Transverse colon (tissue), 4 donors: ENCODE measurements around the gene SNURF. TPM values are rescaled to one million over a fixed set of nuclear protein-coding genes. Genes with fewer than 3 reads are reported as not detected.
"Not testable (repeated sequence)": the region's sequence is repeated elsewhere in the genome, so short reads cannot be mapped to it uniquely, and the experiment has no call there.

Experiments used
- DNase-seq: peaks from one replicate; pipeline ENCODE4 v3.0.0-alpha.2; 2019
- H3K27ac ChIP-seq, 4 donors: fragments of 200-600 bp; sonication (generic); 2 replicates each; pipeline ENCODE4 v1.5.1; 2016 to 2018; ENCODE audit warnings: inconsistent platforms in 4 of 4
- H3K27me3 ChIP-seq: fragments of 200-600 bp; sonication (generic); 2 replicates; pipeline ENCODE4 v1.5.1; 2017; ENCODE audit warnings: inconsistent platforms
- H3K36me3 ChIP-seq, 4 donors: fragments of 200-600 bp; sonication (generic); 2 replicates each; pipeline ENCODE4 v1.5.1; 2017 to 2019; ENCODE audit warnings: inconsistent platforms in 4 of 4
- H3K4me1 ChIP-seq, 4 donors: fragments of 200-600 bp; sonication (generic); 2 replicates each; pipeline ENCODE4 v1.5.1; 2017 to 2020; ENCODE audit warnings: inconsistent platforms in 4 of 4
- H3K4me3 ChIP-seq, 4 donors: fragments of 200-600 bp; sonication (generic); 1 replicate in 1 of 4; 2 replicates in 3 of 4; pipeline versions ENCODE4 v1.5.1 to v1.6.1; 2017 to 2019; ENCODE audit warnings: inconsistent platforms in 4 of 4
- H3K9me3 ChIP-seq, 2 donors: fragments of 200-600 bp; sonication (generic); 2 replicates each; pipeline ENCODE4 v1.5.1; 2017 to 2019; ENCODE audit warnings: inconsistent platforms in 2 of 2
- EP300 ChIP-seq: sonication (generic); formaldehyde crosslinking; IDR thresholded peaks from one replicate; pipeline ENCODE4 v1.6.1; 2017; ENCODE audit warnings: antibody characterized with exemption, low read depth
- POLR2A ChIP-seq: fragments of 450-650 bp; IDR thresholded peaks from one replicate; pipeline ENCODE4 v1.6.1; 2016; ENCODE audit warnings: antibody characterized with exemption, mild to moderate bottlenecking, moderate library complexity
- POLR2AphosphoS5 ChIP-seq, 3 donors: sonication (generic); formaldehyde crosslinking; IDR thresholded peaks; one replicate each; pipeline ENCODE4 v1.6.1; 2016; ENCODE audit warnings: antibody characterized with exemption in 3 of 3
- WGBS, 2 donors: methylation state at CpG; one replicate each; pipeline ENCODE4 v1.1.5; 2018; ENCODE audit warnings: low coverage in 1 of 2; 5-methylcytosine and 5-hydroxymethylcytosine counted together
- in situ Hi-C, 4 donors: fragments of 200-750 bp; cut with MboI; loops; one replicate each; pipeline versions ENCODE4 v1.15.0 to v1.15.1; 2017; ENCODE audit warnings: low sequenced_read_pairs in 3 of 4, low pct_ligation_motif_present in 1 of 4, low pct_unique_long_range_greater_than_20kb in 1 of 4
- intact Hi-C: fragments of 100-400 bp; cut with DNase I; formaldehyde crosslinking; loops from one replicate; pipeline ENCODE4 v1.15.1; 2023; ENCODE audit warnings: low total_unique reads
- total RNA-seq, 4 donors: library from RNA; depleted of rRNA; stranded (reverse); fragments of >200 nt; gene quantifications; one replicate each; pipeline ENCODE4 v1.1.0, GENCODE V29; 2016
- TF ChIP-seq, protein P1 (sequence below), 5 experiments: fragments of 200-600 bp in 3 of 5; fragments of 450-650 bp in 2 of 5; sonication (generic) in 3 of 5; IDR thresholded peaks; 1 replicate in 2 of 5; 2 replicates in 3 of 5; pipeline ENCODE4 v1.5.1; 2016 to 2017; ENCODE audit warnings: antibody characterized with exemption in 5 of 5, inconsistent platforms in 3 of 5, mild to moderate bottlenecking in 2 of 5, moderate library complexity in 1 of 5

SNURF gene, protein sequence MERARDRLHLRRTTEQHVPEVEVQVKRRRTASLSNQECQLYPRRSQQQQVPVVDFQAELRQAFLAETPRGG
- total RNA-seq: 10 to 100 TPM in 1 of 4 donors, 1 to 10 TPM in 1, not detected in 2; 4.2 to 12.5 TPM

DNA sequence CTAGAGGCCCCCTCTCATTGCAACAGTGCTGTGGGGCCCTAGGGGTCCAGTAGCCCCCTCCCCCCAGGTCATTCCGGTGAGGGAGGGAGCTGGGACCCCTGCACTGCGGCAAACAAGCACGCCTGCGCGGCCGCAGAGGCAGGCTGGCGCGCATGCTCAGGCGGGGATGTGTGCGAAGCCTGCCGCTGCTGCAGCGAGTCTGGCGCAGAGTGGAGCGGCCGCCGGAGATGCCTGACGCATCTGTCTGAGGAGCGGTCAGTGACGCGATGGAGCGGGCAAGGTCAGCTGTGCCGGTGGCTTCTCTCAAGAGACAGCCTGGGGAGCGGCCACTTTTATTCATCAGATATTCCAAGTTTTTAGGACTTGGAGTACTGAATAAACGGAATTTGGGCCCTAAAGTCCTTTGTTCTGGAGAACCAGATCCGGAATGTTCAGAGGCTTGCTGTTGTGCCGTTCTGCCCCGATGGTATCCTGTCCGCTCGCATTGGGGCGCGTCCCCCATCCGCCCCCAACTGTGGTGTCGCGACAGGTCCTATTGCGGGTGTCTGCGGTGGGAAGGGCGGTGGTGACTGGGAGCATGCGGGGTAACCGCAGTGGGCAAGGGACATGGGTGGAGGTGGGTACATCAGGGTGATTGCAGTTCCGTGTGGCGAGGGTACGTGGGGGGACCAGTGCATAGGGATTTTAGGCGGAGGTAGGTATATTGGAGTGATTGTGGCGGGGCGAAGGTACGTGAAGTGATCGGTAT, at the start of gene SNURF, which contains the start of gene SNRPN:
SNURF (plus strand) TSS at position 205 of the 748 bp plus-strand sequence; CDS start at position 267, 62 bp downstream.
SNRPN (plus strand) TSS at position 205 of the 748 bp plus-strand sequence. CDS start 19,467 bp downstream, outside the sequence.
- peak within 1 kb of the TSS; percentile 85 to 92 (median 86) for H3K27ac ChIP-seq
- no peaks in the 10 kb centered on the region for H3K36me3 ChIP-seq
- DNase-seq: peak; percentile 76
- no peaks in the 10 kb centered on the region for H3K4me1 ChIP-seq
- H3K4me3 ChIP-seq: peak within 1 kb of the TSS; percentile 53 to 75 (median 64)
- H3K9me3 ChIP-seq: no peaks in the 10 kb centered on the region
- in situ Hi-C loops: loop anchor here in 1 of 4 donors (25.0 kb wide), 2 partner anchors 107 to 482 kb away; partner anchors contain the start of gene UBE3A
- TF ChIP-seq POLR2AphosphoS5 (IDR thresholded peaks at IDR 0.05) (peak; percentile 91 to 97 (median 95)), EP300 (no peak), POLR2A (peak; percentile 76)
- TF ChIP-seq, protein P1, sequence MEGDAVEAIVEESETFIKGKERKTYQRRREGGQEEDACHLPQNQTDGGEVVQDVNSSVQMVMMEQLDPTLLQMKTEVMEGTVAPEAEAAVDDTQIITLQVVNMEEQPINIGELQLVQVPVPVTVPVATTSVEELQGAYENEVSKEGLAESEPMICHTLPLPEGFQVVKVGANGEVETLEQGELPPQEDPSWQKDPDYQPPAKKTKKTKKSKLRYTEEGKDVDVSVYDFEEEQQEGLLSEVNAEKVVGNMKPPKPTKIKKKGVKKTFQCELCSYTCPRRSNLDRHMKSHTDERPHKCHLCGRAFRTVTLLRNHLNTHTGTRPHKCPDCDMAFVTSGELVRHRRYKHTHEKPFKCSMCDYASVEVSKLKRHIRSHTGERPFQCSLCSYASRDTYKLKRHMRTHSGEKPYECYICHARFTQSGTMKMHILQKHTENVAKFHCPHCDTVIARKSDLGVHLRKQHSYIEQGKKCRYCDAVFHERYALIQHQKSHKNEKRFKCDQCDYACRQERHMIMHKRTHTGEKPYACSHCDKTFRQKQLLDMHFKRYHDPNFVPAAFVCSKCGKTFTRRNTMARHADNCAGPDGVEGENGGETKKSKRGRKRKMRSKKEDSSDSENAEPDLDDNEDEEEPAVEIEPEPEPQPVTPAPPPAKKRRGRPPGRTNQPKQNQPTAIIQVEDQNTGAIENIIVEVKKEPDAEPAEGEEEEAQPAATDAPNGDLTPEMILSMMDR (IDR thresholded peaks at IDR 0.05): no peak
- H3K27me3 ChIP-seq: no peaks in the 10 kb centered on the region
- intact Hi-C loops: no loop called here
- WGBS, 2 donors: 49 to 63% methylated on average over 24 to 47 of the region's 47 CpGs

DNA sequence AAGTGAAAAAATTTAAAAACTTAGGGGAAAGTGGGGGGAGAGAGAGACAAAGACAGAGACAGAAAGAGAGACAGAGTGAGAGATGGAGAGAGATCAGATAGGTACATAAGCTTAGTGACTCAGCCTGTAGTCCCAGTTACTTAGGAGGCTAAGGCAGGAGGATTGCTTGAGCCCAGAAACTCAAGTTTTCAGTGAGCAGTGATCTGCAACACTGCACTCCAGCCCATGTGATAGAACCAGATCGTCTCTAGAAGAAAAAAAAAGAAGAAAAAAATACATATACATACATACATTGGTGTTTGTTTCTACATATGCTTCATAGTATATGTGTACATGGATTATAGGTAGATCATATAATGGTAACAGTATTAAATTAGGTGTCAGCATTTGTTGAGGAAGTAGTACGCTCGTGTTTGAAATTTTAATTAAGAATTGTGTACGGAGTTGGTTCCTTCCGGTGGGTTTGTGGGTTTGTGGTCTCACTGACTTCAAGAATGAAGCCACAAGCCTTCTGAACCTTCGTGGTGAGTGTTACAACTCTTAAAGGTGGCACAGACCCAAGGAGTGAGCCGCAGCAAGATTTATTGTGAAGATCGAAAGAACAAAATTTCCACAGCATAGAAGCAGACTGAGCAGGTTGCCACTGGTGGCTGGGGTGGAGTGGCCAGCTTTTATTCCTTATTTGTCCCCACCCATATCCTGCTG, 38.3 kb upstream of the SNURF start:
- H3K36me3 ChIP-seq: no peaks in the 10 kb centered on the region
- H3K4me3 ChIP-seq: no peak overlapping the region
- 73 to 77% methylated on average over 4 to 8 of the region's 8 CpGs for whole genome bisulfite sequencing, 2 donors
- H3K27ac ChIP-seq: no peak overlapping the region
- peaks cover 0 to 4% of the 10 kb centered on the region in 2 donors for H3K9me3 ChIP-seq
- no peak for TF ChIP-seq POLR2AphosphoS5 (IDR thresholded peaks at IDR 0.05)
- no peak for TF ChIP-seq EP300
- no peak for TF ChIP-seq POLR2A
- TF ChIP-seq, protein P1 (IDR thresholded peaks at IDR 0.05): no peak
- H3K27me3 ChIP-seq: no peaks in the 10 kb centered on the region
- DNase-seq: no peak
- H3K4me1 ChIP-seq: no peaks in the 10 kb centered on the region
- intact Hi-C loops (no loop called here), in situ Hi-C loops (no loop called here)

DNA sequence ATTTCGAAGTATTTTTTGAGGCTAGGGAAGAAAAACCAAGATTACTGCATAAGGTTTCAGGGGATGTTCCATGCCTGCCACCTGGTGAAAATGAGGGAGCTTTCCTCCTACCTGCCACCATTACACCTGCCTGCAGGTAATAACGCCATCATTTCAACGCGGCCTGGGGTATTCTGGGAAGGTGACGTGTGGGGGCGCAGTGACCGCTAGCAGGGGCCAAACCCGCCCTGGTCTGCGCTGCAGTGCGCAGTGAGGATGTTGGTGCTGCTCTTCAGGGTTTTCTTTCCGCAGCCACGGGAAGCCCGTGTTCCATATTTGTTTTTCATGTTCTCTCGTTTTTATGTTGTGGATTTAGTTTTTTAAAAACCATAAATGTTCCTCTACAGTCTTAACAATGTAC, 37.4 kb upstream of the SNURF start:
- TF ChIP-seq, protein P1 (IDR thresholded peaks at IDR 0.05): no peak
- TF ChIP-seq POLR2AphosphoS5 (IDR thresholded peaks at IDR 0.05) (no peak), EP300 (no peak), POLR2A (no peak)
- 92% methylated on average over 4 to 14 of the region's 14 CpGs for WGBS, 2 donors
- intact Hi-C loops (no loop called here), in situ Hi-C loops (no loop called here)
- Histone ChIP-seq H3K9me3 (peaks cover 0 to 4% of the 10 kb centered on the region in 2 donors), H3K4me1 (no peaks in the 10 kb centered on the region), H3K36me3 (no peaks in the 10 kb centered on the region), H3K27ac (no peak overlapping the region), H3K4me3 (no peak overlapping the region), H3K27me3 (no peaks in the 10 kb centered on the region)
- DNase-seq: no peak

DNA sequence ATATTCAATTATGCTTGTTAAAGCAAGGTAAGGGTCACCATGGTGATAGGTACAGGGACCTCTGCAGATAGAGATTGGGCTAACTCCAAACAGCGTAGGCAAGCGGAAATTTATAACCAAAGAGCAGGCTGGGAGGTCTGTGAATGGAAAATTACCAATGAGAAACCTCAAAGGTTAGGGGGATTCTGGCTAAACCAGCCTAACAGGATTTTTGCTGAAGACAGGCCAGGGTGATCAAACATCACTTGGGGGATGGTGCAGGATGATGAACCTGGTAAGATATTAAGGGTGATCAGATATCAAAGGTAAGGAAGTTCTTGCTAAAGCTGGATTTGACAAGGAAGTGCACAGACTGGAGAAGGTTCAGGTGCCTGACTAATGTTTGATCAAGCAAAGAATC, 35.3 kb upstream of the SNURF start:
- H3K27ac ChIP-seq: no peak overlapping the region
- in situ Hi-C loops (no loop called here), intact Hi-C loops (no loop called here)
- H3K27me3 ChIP-seq: no peaks in the 10 kb centered on the region
- no peaks in the 10 kb centered on the region for H3K4me1 ChIP-seq
- TF ChIP-seq POLR2A (no peak), EP300 (no peak), POLR2AphosphoS5 (IDR thresholded peaks at IDR 0.05) (no peak)
- TF ChIP-seq, protein P1 (IDR thresholded peaks at IDR 0.05): no peak
- 60 to 84% methylated on average over 2 of the region's 2 CpGs for WGBS, 2 donors
- no peak overlapping the region for H3K4me3 ChIP-seq
- H3K9me3 ChIP-seq: peaks cover 0 to 4% of the 10 kb centered on the region in 2 donors
- no peak for DNase-seq
- H3K36me3 ChIP-seq: no peaks in the 10 kb centered on the region

DNA sequence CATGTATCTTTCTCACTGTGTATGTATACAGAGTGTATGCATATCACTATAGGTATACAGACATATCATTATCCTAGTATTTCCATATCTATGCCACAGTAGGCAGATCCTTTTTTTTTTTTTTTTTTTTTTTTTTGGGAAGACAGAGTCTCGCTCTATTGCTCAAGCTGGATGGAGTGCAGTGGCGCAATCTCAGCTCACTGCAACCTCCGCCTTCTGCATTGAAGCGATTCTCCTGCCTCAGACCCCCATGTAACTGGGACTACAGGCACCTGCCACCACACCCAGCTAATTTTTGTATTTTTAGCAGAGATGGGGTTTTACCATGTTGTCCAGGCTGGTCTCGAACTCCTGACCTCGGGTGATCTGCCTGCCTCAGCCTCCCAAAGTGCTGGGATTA, 32.0 kb upstream of the SNURF start:
- H3K4me1 ChIP-seq, H3K9me3 ChIP-seq, in situ Hi-C loops, H3K4me3 ChIP-seq, intact Hi-C loops, H3K36me3 ChIP-seq, H3K27ac ChIP-seq, DNase-seq, H3K27me3 ChIP-seq: not testable (repeated sequence)
- 91% methylated on average over 6 of the region's 6 CpGs; no CpG with 5 or more reads in 1 of the 2 donors for WGBS, 2 donors
